ENCODE measurements around the gene PRELID2. TPM values are rescaled to one million over a fixed set of nuclear protein-coding genes. Genes with fewer than 3 reads are reported as not detected.

PRELID2 gene
- total RNA-seq, 1 donor from 2014 or later, result 9.2 TPM

GRCh38 chr5:145712245-145712644, 122.9 kb downstream of the PRELID2 start:
- TF ChIP-seq EZH2 (IDR thresholded peaks at IDR 0.05; ENCODE audit: insufficient read depth, low read length), result no peak
- no peak for TF ChIP-seq CTCF (IDR thresholded peaks at IDR 0.05; ENCODE audit: insufficient read depth, low read depth, low read length)
- DNase-seq (ENCODE audit: low read depth) (no peak), FAIRE-seq (no peak)
- no peak overlapping the region for H3K4me3 Mint-ChIP-seq (ENCODE audit: unreplicated experiment)
- Histone ChIP-seq H3K27me3 (ENCODE audit: insufficient read depth, low read length) (no peaks in the 10 kb centered on the region), H3K36me3 (ENCODE audit: insufficient read depth, low read length) (no peaks in the 10 kb centered on the region), H3K9ac (ENCODE audit: low read length) (no peak overlapping the region), H3K27ac (ENCODE audit: low read depth, low read length) (no peak overlapping the region), H2AFZ (ENCODE audit: low read depth, low read length) (no peak overlapping the region), H3K4me1 (ENCODE audit: insufficient read depth, low read length) (no peaks in the 10 kb centered on the region), H3K4me2 (ENCODE audit: low read length) (no peak overlapping the region), H3K79me2 (ENCODE audit: insufficient read depth, low read length) (no peaks in the 10 kb centered on the region), H4K20me1 (ENCODE audit: insufficient read depth, low read length) (no peaks in the 10 kb centered on the region), H3K4me3 (ENCODE audit: insufficient read depth, low read depth, low read length) (no peak overlapping the region), H3K9me3 (ENCODE audit: insufficient read depth, low read depth, low read length) (no peaks in the 10 kb centered on the region)
- H3K27ac Mint-ChIP-seq (ENCODE audit: unreplicated experiment), result no peak overlapping the region
- no peaks in the 10 kb centered on the region for H3K9me3 Mint-ChIP-seq (ENCODE audit: unreplicated experiment)
- no peaks in the 10 kb centered on the region for H3K4me1 Mint-ChIP-seq (ENCODE audit: low read depth, unreplicated experiment)
- no peaks in the 10 kb centered on the region for H3K36me3 Mint-ChIP-seq (ENCODE audit: low read depth, unreplicated experiment)
- no peaks in the 10 kb centered on the region for H3K27me3 Mint-ChIP-seq (ENCODE audit: low read depth, unreplicated experiment)

- no peaks in the 10 kb centered on the region for H3K9me3 Mint-ChIP-seq (ENCODE audit: unreplicated experiment)
- no peak overlapping the region for H3K4me3 Mint-ChIP-seq (ENCODE audit: unreplicated experiment)
- Histone ChIP-seq H3K4me2 (ENCODE audit: low read length) (no peak overlapping the region), H2AFZ (ENCODE audit: low read depth, low read length) (no peak overlapping the region), H3K27me3 (ENCODE audit: insufficient read depth, low read length) (no peaks in the 10 kb centered on the region), H3K4me3 (ENCODE audit: insufficient read depth, low read depth, low read length) (no peak overlapping the region), H3K79me2 (ENCODE audit: insufficient read depth, low read length) (no peaks in the 10 kb centered on the region), H4K20me1 (ENCODE audit: insufficient read depth, low read length) (no peaks in the 10 kb centered on the region), H3K4me1 (ENCODE audit: insufficient read depth, low read length) (no peaks in the 10 kb centered on the region), H3K9ac (ENCODE audit: low read length) (no peak overlapping the region), H3K36me3 (ENCODE audit: insufficient read depth, low read length) (no peaks in the 10 kb centered on the region), H3K9me3 (ENCODE audit: insufficient read depth, low read depth, low read length) (no peaks in the 10 kb centered on the region), H3K27ac (ENCODE audit: low read depth, low read length) (no peak overlapping the region)
- H3K4me1 Mint-ChIP-seq (ENCODE audit: low read depth, unreplicated experiment), result peaks cover under 1% of the 10 kb centered on the region
- DNase-seq (ENCODE audit: low read depth) (no peak), FAIRE-seq (no peak)
- no peaks in the 10 kb centered on the region for H3K27me3 Mint-ChIP-seq (ENCODE audit: low read depth, unreplicated experiment)
- TF ChIP-seq EZH2 (IDR thresholded peaks at IDR 0.05; ENCODE audit: insufficient read depth, low read length), result no peak
- no peak for TF ChIP-seq CTCF (IDR thresholded peaks at IDR 0.05; ENCODE audit: insufficient read depth, low read depth, low read length)
- H3K27ac Mint-ChIP-seq (ENCODE audit: unreplicated experiment), result no peak overlapping the region
- no peaks in the 10 kb centered on the region for H3K36me3 Mint-ChIP-seq (ENCODE audit: low read depth, unreplicated experiment)
Measured at GRCh38 chr5:145711417-145711816, 123.7 kb downstream of the PRELID2 start.

Other genes with a start within 250 kb of the PRELID2 start
- gene GRXCR2, start 37.7 kb upstream of the PRELID2 start, total RNA-seq, result not detected in 2 replicates
- 8.6 and 12.3 TPM in 2 replicates for gene SH3RF2, start 101.2 kb upstream of the PRELID2 start, total RNA-seq

All from astrocyte (in vitro differentiated cells and primary cell).